GM12801 (cell line): ENCODE data around the gene STMP1.

ENCODE experiments used
- CTCF ChIP-seq: IDR thresholded peaks from one replicate; pipeline ENCODE4 v1.5.1; 2011; ENCODE audit warnings: control low read depth; ENCODE audit not compliant: insufficient read length; ENCODE audit errors: extremely low read depth

The STMP1 gene

GRCh38 chr7:135666846-135667245 is 4.5 kb downstream of the STMP1 start:
- TF ChIP-seq CTCF, result no peak

- no peak for TF ChIP-seq CTCF
Measured at GRCh38 chr7:135669774-135670173, 7.5 kb downstream of the STMP1 start.

- TF ChIP-seq CTCF, result no peak
Measured at GRCh38 chr7:135670179-135670578, 7.9 kb downstream of the STMP1 start.

- TF ChIP-seq CTCF, result no peak
Measured at GRCh38 chr7:135672560-135673359, 10.4 kb downstream of the STMP1 start.

- TF ChIP-seq CTCF, result no peak
Measured at GRCh38 chr7:135673360-135673706, 11.0 kb downstream of the STMP1 start.

GRCh38 chr7:135678612-135679575 is 16.6 kb downstream of the STMP1 start:
- no peak for TF ChIP-seq CTCF

- no peak for TF ChIP-seq CTCF
Measured at GRCh38 chr7:135681762-135682161, 19.4 kb downstream of the STMP1 start.
